Lower lobe of right lung (tissue), 2 donors: Measurements from ENCODE around the gene NUTF2. TPM values are rescaled to one million over a fixed set of nuclear protein-coding genes. Genes with fewer than 3 reads are reported as not detected.
"Not testable (repeated sequence)": the region's sequence is repeated elsewhere in the genome, so short reads cannot be mapped to it uniquely, and the experiment has no call there.

Experiments used
- ATAC-seq, 2 donors: fragments of 200-7000 bp; cut with Tn5 transposase; one replicate each; pipeline ENCODE4 v1.9.1; 2020 to 2022; ENCODE audit warnings: mild to moderate bottlenecking in 2 of 2, moderate library complexity in 2 of 2
- DNase-seq: peaks from one replicate; pipeline ENCODE4 v3.0.0-alpha.2; 2020
- H3K27ac ChIP-seq: fragments of 200-600 bp; one replicate; pipeline ENCODE4 v1.8.0; 2022
- H3K27me3 ChIP-seq: fragments of 200-600 bp; one replicate; pipeline ENCODE4 v1.8.0; 2022; ENCODE audit warnings: low read depth
- H3K36me3 ChIP-seq: fragments of 200-600 bp; one replicate; pipeline ENCODE4 v1.8.0; 2022; ENCODE audit warnings: mild to moderate bottlenecking
- H3K4me1 ChIP-seq: fragments of 200-600 bp; one replicate; pipeline ENCODE4 v1.8.0; 2022
- H3K4me3 ChIP-seq: fragments of 200-600 bp; one replicate; pipeline ENCODE4 v1.8.0; 2022; ENCODE audit warnings: mild to moderate bottlenecking
- H3K9me3 ChIP-seq: fragments of 200-600 bp; one replicate; pipeline ENCODE4 v1.8.0; 2022
- CTCF ChIP-seq: fragments of 200-600 bp; IDR thresholded peaks from one replicate; pipeline ENCODE4 v1.8.0; 2022; ENCODE audit warnings: antibody characterized with exemption, mild to moderate bottlenecking
- intact Hi-C: fragments of 100-400 bp; cut with DNase I; formaldehyde crosslinking; loops from one replicate; pipeline ENCODE4 v1.11.0; 2022
- total RNA-seq: library from RNA; stranded (reverse); fragmentation: NEBNext Ultra II Directional; extraction: Animal tissue kit (Norgen Biotek cat#: 25700); gene quantifications from one replicate; pipeline ENCODE4 v1.2.1, GENCODE V29; 2021
- donor health status: DM: no; HTN: yes; CAD: no; lungs with severe emphysema.

The NUTF2 gene
- total RNA-seq, 1 donor from 2014 or later: 55.8 TPM

- TF ChIP-seq CTCF: no peak
- intact Hi-C loops: no loop called here
- no peak overlapping the region for H3K4me3 ChIP-seq
- H3K36me3 ChIP-seq: peaks cover 51% of the 10 kb centered on the region
- no peaks in the 10 kb centered on the region for H3K9me3 ChIP-seq
- DNase-seq (no peak), ATAC-seq (no peak)
- H3K27ac ChIP-seq: no peak overlapping the region
- H3K27me3 ChIP-seq: no peaks in the 10 kb centered on the region
- H3K4me1 ChIP-seq: peaks cover 12% of the 10 kb centered on the region
These were observed 18.1 kb upstream of the NUTF2 start for GRCh38 chr16:67828651-67829050.

GRCh38 chr16:67833030-67833414 is 13.7 kb upstream of the NUTF2 start:
- peaks cover 19% of the 10 kb centered on the region for H3K4me1 ChIP-seq
- H3K9me3 ChIP-seq: no peaks in the 10 kb centered on the region
- peak overlapping the region; percentile 72 for H3K27ac ChIP-seq
- H3K4me3 ChIP-seq: peak overlapping the region; percentile 85
- peaks cover 41% of the 10 kb centered on the region for H3K36me3 ChIP-seq
- DNase-seq: no peak
- no peaks in the 10 kb centered on the region for H3K27me3 ChIP-seq
- ATAC-seq: peak in 1 of 2 donors; percentile 28
- TF ChIP-seq CTCF: no peak
- intact Hi-C loops: no loop called here

GRCh38 chr16:67833415-67834241 is 13.1 kb upstream of the NUTF2 start:
- no peak for TF ChIP-seq CTCF
- H3K4me3 ChIP-seq: peak overlapping the region; percentile 85
- no peaks in the 10 kb centered on the region for H3K9me3 ChIP-seq
- no peaks in the 10 kb centered on the region for H3K27me3 ChIP-seq
- ATAC-seq (peak; percentile 97 to 99), DNase-seq (peak; percentile 96)
- intact Hi-C loops: no loop called here
- H3K4me1 ChIP-seq: peaks cover 19% of the 10 kb centered on the region
- peak overlapping the region; percentile 72 for H3K27ac ChIP-seq
- H3K36me3 ChIP-seq: peaks cover 35% of the 10 kb centered on the region

- no peaks in the 10 kb centered on the region for H3K9me3 ChIP-seq
- H3K27me3 ChIP-seq: no peaks in the 10 kb centered on the region
- H3K4me3 ChIP-seq: peak overlapping the region; percentile 85
- H3K4me1 ChIP-seq: peaks cover 19% of the 10 kb centered on the region
- H3K27ac ChIP-seq: peak overlapping the region; percentile 72
- no peak for DNase-seq
- H3K36me3 ChIP-seq: peaks cover 29% of the 10 kb centered on the region
- intact Hi-C loops: no loop called here
- TF ChIP-seq CTCF: no peak
- no peak for ATAC-seq
These were observed 12.5 kb upstream of the NUTF2 start for GRCh38 chr16:67834242-67834614.

- H3K9me3 ChIP-seq, ATAC-seq, H3K27ac ChIP-seq, H3K36me3 ChIP-seq, H3K4me3 ChIP-seq, DNase-seq, H3K27me3 ChIP-seq, intact Hi-C loops: not testable (repeated sequence)
- peaks cover 19% of the 10 kb centered on the region for H3K4me1 ChIP-seq
These were observed 9.5 kb upstream of the NUTF2 start for GRCh38 chr16:67837190-67837589.

GRCh38 chr16:67837811-67838210 is 8.9 kb upstream of the NUTF2 start:
- H3K4me3 ChIP-seq: no peak overlapping the region
- intact Hi-C loops: no loop called here

More at GRCh38 chr16:67837811-67838210, 8.9 kb upstream of the NUTF2 start:
- TF ChIP-seq CTCF: no peak
- no peak for ATAC-seq
- no peak overlapping the region for H3K27ac ChIP-seq
- DNase-seq: no peak
- peaks cover 12% of the 10 kb centered on the region for H3K4me1 ChIP-seq
- H3K9me3 ChIP-seq: no peaks in the 10 kb centered on the region
- H3K36me3 ChIP-seq: no peaks in the 10 kb centered on the region
- no peaks in the 10 kb centered on the region for H3K27me3 ChIP-seq
